Uterus (tissue), 4 donors: Measurements from ENCODE around the gene C2orf78. TPM values are rescaled to one million over a fixed set of nuclear protein-coding genes. Genes with fewer than 3 reads are reported as not detected.
"Not testable (repeated sequence)": the region's sequence is repeated elsewhere in the genome, so short reads cannot be mapped to it uniquely, and the experiment has no call there.

Experiments
- DNase-seq, 2 donors: peaks; one replicate each; pipeline ENCODE4 v3.0.0-alpha.2; 2019 to 2020
- H3K27ac ChIP-seq, 2 donors: fragments of 200-600 bp; sonication (generic); 1 replicate in 1 of 2; 2 replicates in 1 of 2; pipeline ENCODE4 v1.5.1; 2016 to 2018
- H3K27me3 ChIP-seq, 2 donors: fragments of 200-600 bp; sonication (generic); one replicate each; pipeline ENCODE4 v1.5.1; 2018 to 2019; ENCODE audit warnings: control low read depth in 1 of 2
- H3K36me3 ChIP-seq, 2 donors: fragments of 200-600 bp; sonication (generic); one replicate each; pipeline ENCODE4 v1.5.1; 2019; ENCODE audit warnings: control low read depth in 1 of 2
- H3K4me1 ChIP-seq, 2 donors: fragments of 200-600 bp; sonication (generic); one replicate each; pipeline ENCODE4 v1.5.1; 2018 to 2019; ENCODE audit warnings: control low read depth in 1 of 2
- H3K4me3 ChIP-seq, 2 donors: fragments of 200-600 bp; sonication (generic); 1 replicate in 1 of 2; 2 replicates in 1 of 2; pipeline ENCODE4 v1.5.1; 2018 to 2019; ENCODE audit warnings: mild to moderate bottlenecking in 1 of 2
- H3K9me3 ChIP-seq, 2 donors: fragments of 200-600 bp; sonication (generic); one replicate each; pipeline ENCODE4 v1.5.1; 2019; ENCODE audit warnings: control low read depth in 1 of 2
- POLR2A ChIP-seq, 2 donors: fragments of 450-650 bp; IDR thresholded peaks; one replicate each; pipeline ENCODE4 v1.6.1; 2016; ENCODE audit warnings: antibody characterized with exemption in 2 of 2, mild to moderate bottlenecking in 1 of 2, moderate library complexity in 1 of 2
- intact Hi-C: fragments of 100-400 bp; cut with DNase I; formaldehyde crosslinking; loops from one replicate; pipeline ENCODE4 v1.15.1; 2023; ENCODE audit warnings: low total_unique reads
- total RNA-seq, 4 donors: library from RNA; depleted of rRNA in 3 of 4; stranded (reverse); fragments of >200 nt in 3 of 4; gene quantifications; one replicate each; pipeline versions ENCODE4 v1.1.0 to v1.2.4, GENCODE V29; 2014 to 2023
- TF ChIP-seq, protein P1 (sequence below), 4 experiments: fragments of 200-600 bp in 2 of 4; fragments of 450-650 bp in 2 of 4; sonication (generic) in 2 of 4; IDR thresholded peaks; one replicate each; pipeline ENCODE4 v1.5.1; 2016 to 2019; ENCODE audit warnings: antibody characterized with exemption in 4 of 4, mild to moderate bottlenecking in 2 of 4, moderate library complexity in 1 of 4
- donor health status: DM: yes; HTN: yes; CAD: no.

C2orf78 gene
- total RNA-seq, 4 donors from 2014 or later: not detected

GRCh38 chr2:73770725-73771124 lies 13.3 kb upstream of the C2orf78 start:
- H3K4me1 ChIP-seq: no peaks in the 10 kb centered on the region
- H3K27me3 ChIP-seq: no peaks in the 10 kb centered on the region
- H3K4me3 ChIP-seq: no peak overlapping the region
- TF ChIP-seq POLR2A (IDR thresholded peaks at IDR 0.05): no peak
- TF ChIP-seq, protein P1, sequence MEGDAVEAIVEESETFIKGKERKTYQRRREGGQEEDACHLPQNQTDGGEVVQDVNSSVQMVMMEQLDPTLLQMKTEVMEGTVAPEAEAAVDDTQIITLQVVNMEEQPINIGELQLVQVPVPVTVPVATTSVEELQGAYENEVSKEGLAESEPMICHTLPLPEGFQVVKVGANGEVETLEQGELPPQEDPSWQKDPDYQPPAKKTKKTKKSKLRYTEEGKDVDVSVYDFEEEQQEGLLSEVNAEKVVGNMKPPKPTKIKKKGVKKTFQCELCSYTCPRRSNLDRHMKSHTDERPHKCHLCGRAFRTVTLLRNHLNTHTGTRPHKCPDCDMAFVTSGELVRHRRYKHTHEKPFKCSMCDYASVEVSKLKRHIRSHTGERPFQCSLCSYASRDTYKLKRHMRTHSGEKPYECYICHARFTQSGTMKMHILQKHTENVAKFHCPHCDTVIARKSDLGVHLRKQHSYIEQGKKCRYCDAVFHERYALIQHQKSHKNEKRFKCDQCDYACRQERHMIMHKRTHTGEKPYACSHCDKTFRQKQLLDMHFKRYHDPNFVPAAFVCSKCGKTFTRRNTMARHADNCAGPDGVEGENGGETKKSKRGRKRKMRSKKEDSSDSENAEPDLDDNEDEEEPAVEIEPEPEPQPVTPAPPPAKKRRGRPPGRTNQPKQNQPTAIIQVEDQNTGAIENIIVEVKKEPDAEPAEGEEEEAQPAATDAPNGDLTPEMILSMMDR (IDR thresholded peaks at IDR 0.05): no peak
- H3K36me3 ChIP-seq: peaks cover 0 to 4% of the 10 kb centered on the region in 2 donors
- no peaks in the 10 kb centered on the region for H3K9me3 ChIP-seq
- intact Hi-C loops: no loop called here
- H3K27ac ChIP-seq: no peak overlapping the region
- no peak for DNase-seq

- Histone ChIP-seq H3K9me3 (no peaks in the 10 kb centered on the region), H3K4me1 (no peaks in the 10 kb centered on the region), H3K27ac (no peak overlapping the region), H3K4me3 (no peak overlapping the region), H3K27me3 (no peaks in the 10 kb centered on the region), H3K36me3 (no peaks in the 10 kb centered on the region)
- DNase-seq: no peak
- TF ChIP-seq POLR2A (IDR thresholded peaks at IDR 0.05): no peak
- TF ChIP-seq, protein P1 (IDR thresholded peaks at IDR 0.05): no peak
- intact Hi-C loops: no loop called here
Measured at GRCh38 chr2:73772819-73773218, 11.2 kb upstream of the C2orf78 start.

DNA sequence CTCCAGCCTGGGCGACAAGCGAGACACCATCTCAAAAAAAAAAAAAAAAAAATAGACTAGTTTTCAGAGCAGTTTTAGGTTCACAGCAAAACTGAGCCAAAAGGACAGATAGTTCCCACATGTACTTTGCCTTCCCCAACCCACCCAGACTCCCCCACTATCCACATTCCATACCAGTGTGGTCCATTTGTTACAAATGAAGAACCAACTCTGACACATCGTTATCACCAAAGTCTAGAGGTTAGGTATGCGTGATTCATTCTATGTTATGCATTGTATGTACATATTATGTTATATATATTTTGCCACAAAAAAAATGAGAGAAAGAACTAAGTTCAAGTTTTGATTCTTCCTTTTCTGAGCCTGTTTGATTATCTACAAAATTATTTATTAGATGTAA lies 7.6 kb upstream of the C2orf78 start:
- Histone ChIP-seq H3K4me3 (no peak overlapping the region), H3K27ac (no peak overlapping the region), H3K9me3 (no peaks in the 10 kb centered on the region), H3K4me1 (peaks cover 0 to 11% of the 10 kb centered on the region in 2 donors), H3K27me3 (no peaks in the 10 kb centered on the region), H3K36me3 (no peaks in the 10 kb centered on the region)
- no peak for DNase-seq
- TF ChIP-seq, protein P1 (IDR thresholded peaks at IDR 0.05): no peak
- no peak for TF ChIP-seq POLR2A (IDR thresholded peaks at IDR 0.05)
- intact Hi-C loops: no loop called here

GRCh38 chr2:73776869-73777519 lies 7.0 kb upstream of the C2orf78 start:
- Histone ChIP-seq H3K4me3 (no peak overlapping the region), H3K4me1 (peaks cover 0 to 11% of the 10 kb centered on the region in 2 donors), H3K36me3 (no peaks in the 10 kb centered on the region), H3K27ac (no peak overlapping the region), H3K27me3 (no peaks in the 10 kb centered on the region), H3K9me3 (no peaks in the 10 kb centered on the region)
- intact Hi-C loops: no loop called here
- no peak for DNase-seq
- TF ChIP-seq POLR2A (IDR thresholded peaks at IDR 0.05): no peak
- TF ChIP-seq, protein P1 (IDR thresholded peaks at IDR 0.05): no peak

DNA sequence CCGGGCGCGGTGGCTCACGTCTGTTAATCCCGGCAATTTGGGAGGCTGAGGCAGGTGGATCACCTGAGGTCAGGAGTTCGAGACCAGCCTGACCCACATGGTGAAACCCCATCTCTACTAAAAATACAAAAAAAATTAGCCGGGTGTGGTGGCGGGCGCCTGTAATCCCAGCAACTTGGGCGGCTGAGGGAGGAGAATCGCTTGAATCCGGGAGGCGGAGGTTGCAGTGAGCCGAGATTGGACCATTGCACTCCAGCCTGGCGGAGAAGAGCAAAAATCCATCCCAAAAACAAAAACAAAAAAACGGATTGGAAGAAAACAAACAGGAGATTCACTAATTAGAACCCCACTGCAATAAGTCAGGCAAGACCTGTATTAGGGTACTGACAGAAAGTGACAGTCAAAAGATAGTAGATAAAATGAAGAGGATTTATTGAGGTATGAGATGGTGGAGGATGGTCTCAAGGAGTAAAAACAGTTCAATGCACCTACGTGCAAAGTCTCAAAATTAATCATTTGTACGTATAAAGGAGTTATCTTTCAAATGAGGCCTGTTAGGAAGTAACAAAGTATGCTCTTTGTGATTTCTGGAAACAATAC lies 5.0 kb upstream of the C2orf78 start:
- Histone ChIP-seq H3K27ac (peak overlapping the region; percentile 91 to 92), H3K4me3 (peak overlapping the region; percentile 89 to 90), H3K4me1 (peaks cover 0 to 11% of the 10 kb centered on the region in 2 donors)
- intact Hi-C loops, H3K9me3 ChIP-seq, H3K27me3 ChIP-seq, H3K36me3 ChIP-seq, DNase-seq: not testable (repeated sequence)
